Activated effector memory CD4-positive, alpha-beta T cell treated with Interleukin-2 at 50 U/mL for 16 hours (primary cell): ENCODE results near the gene NDUFA11.

Experiments used
- DNase-seq: peaks from one replicate; pipeline ENCODE4 v3.0.0-alpha.2; 2020

Gene NDUFA11

DNA sequence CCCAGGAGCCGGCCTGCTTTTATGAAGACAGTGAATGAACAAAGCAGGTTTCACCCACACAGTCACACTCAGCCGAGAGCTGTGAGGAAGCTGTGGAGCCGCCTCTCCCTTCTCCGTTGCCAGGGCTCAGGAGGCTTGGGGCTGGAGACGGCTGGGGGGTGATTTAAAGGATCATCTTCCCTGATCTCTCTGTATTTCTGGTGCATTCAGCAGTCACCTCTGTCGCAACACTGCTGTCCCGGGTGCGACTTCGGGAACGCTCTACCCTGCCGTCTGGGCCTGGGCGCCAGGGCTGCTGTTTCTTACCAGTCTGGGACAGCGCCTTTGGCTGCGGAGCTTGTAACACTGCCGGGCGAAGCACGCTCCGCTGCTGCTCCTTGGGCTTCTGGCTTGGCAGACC is 28.6 kb upstream of the NDUFA11 start:
- no peak for DNase-seq

DNA sequence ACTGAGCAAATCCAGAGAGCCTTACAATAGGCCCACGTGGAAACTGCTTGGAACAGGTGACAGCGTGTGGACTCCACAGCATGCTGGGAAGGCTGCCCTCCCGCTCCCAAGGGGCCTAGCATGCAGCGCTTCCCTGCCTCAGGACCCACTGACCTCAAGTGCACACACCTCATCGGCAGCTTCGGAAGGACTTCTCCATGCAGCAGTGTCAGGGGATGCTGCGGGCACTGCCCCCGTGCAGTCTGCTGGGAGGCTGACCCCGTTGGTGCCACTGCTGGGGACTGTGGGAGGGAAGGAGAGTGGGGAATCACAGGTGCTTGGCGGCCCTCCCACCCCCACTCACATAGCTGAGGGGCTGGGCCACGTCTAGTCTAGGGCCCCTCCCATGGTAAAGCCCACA is 27.7 kb upstream of the NDUFA11 start:
- DNase-seq: no peak

DNA sequence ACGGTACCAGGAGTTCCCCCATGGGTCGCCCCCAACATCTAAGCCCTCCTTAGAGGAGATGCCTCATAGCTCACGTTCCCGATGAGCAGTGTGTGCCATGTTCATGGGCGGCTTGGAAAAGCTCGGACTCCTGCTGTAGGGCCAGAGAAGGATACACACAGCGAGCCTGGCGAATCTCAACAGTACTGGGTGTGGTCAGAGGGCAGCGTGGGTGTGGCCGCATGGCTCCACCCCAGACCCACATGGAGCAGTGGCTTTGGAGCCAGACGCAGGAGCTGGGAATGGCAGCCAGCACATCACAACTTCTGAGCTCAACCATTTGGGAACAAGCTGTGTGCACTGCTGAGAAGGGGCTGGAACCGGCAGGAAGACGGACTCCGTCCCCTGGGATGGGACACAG is 26.0 kb upstream of the NDUFA11 start:
- DNase-seq: no peak

DNA sequence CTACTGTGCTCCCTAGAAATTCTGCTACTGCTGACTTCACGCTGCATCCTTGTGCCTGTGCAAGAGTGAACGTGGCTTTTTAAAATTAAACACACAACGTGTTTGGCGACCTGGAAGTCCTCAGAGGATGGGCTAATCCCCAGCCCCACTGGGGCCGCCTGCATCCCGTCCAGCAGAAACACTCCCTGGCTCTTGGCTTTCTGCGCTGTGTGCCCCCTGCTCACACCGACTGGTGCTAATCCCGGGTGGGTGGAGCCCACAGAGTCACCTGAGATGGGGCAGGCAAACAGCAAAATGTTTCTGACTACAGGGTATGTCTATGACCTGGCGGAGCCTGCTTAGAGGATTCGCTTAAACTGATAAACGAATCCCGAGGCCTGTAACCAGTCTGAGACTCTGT is 25.6 kb upstream of the NDUFA11 start:
- no peak for DNase-seq

DNA sequence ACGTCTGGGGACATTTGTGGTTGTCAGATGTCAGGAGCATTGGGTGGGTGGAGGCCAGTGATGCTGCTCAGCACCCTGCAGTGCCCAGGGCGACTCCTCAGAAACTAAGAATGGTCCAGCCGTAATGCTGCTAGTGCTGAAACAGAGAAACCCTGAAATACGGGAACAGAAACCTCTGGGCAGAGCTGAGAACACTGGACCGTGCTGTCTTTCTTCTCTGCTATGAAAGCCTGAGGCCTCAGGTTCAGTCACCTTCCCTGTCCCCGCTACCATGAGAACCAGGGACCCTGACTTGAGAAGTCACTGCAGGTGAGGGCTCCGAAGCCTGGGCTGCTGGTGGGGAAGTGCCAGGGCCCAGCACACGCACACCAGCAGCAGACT is 23.8 kb upstream of the NDUFA11 start:
- no peak for DNase-seq

DNA sequence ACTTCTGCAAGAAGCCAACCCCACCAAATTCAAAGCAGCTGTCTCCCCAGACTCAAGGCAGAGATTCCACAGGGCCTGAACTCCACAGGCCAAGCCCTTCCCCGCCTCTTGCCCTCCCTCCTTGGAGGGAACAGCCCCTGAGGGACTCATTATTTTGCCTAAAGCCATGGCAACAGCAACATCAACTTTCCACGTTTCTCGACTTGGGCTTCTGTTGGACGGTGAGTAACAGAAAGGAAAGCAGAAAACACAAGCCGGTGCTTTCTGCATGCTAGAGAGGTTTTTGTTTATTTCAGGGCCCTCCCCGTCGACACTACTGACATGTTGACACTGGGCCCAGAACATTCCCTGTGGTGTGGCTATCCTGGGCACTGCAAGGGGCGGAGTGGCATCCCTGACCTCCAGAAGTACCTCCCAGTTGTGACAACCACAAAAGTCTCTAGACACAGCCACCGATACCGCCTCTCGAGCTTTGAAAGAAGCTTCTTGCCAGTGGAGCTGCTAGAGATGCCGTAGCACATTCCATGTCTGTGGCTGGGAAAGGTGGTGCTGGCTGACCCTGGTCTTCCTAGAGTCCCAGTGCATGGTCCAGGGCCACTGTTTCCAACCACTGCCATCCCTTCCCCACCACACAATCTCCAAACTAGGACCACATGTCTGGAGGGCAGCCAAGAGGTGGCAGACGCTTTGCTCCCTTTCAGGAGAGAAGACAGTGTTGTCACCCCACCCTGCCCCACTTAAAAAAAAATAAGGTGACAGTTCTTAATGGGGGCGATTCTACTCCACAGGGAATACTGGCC is 23.3 kb upstream of the NDUFA11 start:
- no peak for DNase-seq

DNA sequence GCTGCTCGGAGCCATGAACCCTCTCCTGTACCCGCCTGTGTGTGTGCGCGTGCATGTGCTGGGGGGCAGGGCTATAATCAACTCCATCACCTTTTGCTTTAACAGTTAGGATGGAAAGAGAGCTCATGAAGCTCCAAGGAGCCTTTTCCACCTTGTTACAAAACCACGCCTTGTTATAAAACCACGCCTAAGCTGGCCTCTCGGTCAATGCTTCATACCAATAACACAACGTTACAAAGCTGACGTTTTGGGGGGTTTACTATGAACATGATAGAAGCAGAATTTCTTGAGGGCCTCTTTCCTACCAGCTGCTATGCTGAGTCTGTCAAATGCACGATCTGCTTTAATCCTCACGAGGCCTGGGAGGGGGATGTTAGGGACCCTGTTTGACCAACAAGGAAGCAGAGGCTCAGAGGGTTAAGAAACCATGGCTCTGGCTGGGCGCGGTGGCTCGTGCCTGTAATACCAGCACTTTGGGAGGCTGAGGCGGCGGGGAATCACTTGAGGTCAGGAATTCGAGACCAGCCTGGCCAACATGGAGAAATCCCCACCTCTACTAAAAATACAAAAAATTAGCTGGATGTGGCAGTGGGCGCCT is 22.3 kb upstream of the NDUFA11 start:
- DNase-seq: no peak

DNA sequence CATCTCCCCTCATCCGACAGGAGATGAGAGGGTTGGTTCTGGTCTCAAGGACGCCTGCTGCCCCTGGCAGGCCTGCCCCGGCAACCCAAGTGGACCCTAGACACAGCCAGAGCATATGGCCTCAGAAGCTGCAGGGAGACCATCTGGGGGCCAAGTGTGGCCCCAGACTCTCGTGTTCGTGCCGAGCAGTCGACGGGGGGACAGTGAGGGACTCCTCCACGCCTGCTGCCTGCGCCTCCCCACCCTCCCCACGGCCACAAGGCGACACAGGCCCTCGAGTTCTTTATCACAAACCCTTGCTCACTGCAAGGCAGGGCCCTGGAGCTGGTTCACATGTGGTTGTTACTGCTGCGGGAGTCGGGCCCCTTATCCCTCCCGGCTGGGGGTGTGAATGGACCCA is 19.8 kb upstream of the NDUFA11 start:
- no peak for DNase-seq

DNA sequence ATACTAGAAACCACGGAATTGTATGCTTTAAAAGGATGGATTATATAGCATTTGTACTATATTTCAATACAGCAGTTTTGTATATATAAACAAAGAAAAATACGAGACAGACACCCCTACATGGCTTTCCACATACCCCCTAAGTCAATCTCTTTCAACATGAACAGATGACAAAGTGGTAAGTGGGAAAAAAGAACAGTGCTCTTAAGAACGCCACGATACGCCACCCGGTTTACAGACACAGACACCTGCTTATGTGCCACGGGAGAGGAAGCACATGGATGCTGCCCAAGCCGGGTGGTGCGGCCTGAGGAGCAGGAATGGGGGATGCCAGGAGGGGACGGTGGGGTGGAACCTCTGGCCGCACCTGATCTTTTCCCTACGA is 18.6 kb upstream of the NDUFA11 start:
- DNase-seq: no peak

DNA sequence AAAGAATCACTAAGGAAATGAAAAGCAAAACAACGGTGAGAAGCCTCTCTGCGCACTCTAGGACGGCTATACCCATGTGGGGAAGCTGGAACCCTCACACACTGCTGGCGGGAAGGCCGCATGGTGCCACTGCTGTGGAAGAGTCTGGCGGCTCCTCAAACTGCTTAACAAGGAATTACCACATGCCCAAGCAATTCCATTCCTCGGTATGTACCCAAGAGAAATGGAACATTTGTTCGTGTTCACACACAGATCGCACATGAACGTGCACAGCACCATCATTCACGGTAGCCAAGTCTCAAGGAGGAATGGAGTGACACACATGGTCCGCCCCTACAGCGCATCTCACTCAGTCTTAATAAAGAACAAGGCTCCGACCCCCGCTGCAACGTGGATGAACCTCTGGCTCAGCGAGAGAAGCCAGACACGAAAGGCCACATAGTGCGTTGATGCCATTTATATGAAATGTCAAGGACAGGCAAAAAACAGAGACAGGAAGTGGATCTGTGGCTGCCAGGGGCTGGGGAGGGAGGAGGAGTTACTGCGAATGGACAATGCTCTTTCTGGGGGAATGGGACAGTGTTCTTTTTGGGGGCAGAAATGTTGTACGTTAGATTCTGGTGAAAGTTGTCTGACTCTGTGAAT is 18.0 kb upstream of the NDUFA11 start:
- no peak for DNase-seq

DNA sequence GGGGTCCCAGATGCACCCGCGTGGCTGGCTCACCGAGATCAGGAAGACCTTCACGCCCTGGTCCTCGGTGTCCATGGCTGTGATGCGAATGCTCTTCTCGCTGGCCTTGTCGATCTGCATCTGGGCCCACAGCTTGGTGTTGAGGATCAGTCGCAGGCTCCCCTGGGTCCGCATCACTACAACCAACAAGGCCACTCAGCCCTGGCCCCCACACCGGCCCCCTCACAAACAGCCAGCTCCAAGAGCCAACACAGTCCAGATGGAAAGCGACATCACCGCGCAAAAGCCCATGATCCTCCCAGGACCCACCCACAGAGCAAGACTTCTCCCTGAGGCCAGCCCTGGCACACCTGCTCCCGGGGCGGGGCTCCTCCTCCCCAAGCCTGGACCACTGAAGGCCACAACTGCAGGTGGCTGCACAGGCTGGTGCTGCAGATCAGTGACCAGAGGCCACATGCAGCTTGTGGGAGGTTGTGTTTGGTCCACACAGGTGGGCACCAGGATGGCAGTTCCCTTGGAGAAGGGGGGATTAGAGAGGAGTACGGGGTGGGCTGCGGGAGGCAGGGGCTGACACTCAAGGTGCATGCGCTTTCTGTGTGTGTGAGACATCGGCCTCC is 15.0 kb upstream of the NDUFA11 start:
- DNase-seq: no peak

DNA sequence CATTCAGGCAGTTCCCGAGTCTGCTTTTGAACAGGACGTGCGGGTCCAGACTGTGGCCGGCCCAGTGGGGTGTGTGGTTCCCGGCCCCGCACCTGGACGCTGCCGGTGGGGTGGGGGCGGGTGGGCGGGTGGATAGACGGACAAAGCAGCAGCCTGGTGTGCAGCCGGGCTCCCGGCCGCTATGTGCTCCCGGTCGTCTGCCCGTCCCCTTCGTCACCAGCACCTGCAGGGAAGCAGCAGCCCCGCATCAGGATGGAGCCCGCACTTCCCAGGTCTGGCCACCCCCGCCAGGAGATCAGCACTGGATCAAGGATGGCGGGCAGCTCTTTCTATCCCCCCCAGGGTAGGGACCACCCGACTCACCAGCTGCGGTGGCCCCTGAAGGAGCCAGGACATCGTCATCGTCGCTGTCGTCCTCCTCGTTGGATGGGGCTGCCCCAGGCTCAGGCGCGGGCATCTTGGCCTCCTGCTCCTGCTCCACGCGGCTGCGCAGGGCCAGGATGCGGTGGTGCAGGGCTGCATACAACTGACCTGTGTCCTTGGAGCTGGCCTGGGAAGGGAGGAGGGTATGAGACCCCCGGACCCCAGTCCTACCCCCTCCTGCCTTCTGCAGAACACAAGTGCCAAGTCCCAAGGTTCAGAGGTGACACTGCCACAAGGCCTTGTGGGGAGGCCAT is 14.0 kb upstream of the NDUFA11 start:
- no peak for DNase-seq

DNA sequence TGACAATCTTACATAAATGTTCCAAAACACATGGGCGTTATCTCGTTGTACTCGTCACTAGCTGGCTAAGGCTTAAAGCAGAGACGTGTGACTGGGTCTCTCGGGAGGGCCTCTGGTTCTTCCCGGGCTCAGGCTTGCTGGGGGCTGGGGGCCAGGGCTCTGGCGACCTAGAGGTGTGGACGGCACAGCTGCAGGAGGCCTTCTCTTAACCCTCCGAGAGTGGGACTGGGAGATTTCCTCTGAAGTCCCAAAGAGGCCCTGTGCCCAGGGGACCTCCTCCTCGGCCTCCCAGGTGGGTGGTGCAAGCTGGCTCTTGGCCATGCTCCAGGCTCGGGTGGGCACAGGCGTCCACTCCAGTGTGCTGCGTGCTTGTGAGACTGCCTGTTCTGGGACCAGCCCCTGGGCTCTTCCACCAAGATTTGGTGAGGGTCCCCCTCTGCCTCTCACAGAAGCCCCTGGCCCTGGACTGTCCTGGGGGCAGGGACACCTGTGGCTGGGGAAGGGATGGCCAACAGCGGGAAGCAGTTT is 12.7 kb upstream of the NDUFA11 start:
- no peak for DNase-seq

DNA sequence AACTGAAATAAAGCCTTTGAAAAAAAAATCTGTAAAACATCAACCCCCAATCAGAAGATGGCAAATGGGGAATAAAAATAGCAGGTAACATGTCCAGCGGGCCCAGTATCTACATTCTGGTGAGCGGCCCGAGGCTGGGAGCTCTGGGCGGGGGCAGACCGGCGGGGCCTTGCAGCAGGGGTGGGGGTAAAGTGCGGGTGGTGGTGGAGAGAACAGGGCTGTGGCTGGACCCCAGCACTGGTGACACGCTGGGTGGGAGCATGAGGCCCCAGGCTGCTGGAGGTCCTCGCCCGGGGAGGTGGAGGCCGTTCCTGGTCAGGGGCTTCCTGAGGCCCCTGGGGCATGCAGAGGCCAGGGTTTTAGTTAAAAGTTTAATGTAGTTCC is 12.2 kb upstream of the NDUFA11 start:
- DNase-seq: no peak

DNA sequence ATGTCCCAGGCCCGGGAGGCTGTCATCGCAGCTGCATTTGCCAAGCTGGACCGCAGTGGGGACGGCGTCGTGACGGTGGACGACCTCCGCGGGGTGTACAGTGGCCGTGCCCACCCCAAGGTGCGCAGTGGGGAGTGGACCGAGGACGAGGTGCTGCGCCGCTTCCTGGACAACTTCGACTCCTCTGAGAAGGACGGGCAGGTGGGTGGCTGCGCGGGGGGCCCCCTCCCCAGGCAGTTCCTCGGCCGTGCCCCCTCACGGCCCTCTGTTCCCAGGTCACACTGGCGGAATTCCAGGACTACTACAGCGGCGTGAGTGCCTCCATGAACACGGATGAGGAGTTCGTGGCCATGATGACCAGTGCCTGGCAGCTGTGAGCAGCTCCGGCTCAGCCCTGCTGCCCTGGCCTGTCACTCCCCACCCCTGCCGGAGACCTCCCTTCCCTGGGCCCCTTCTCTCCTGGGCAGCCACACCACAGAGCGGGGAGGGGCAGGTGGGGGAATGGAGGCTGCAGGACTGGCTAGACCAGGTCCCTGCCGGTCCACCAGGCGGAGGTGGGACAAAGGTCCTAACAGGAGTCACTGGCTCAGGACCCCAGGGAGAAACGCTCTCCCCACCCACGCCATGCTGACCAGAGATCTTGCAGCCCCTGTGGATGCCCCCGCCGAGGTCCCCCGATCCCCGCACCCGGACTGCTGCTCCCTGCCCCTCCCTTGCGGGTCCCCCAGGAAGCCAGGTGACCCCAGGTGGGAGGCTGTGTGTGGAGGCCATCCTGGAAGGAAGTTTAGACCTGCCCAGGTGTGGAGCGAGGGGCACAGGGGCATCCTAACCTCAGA is 11.6 kb upstream of the NDUFA11 start:
- DNase-seq: no peak

DNA sequence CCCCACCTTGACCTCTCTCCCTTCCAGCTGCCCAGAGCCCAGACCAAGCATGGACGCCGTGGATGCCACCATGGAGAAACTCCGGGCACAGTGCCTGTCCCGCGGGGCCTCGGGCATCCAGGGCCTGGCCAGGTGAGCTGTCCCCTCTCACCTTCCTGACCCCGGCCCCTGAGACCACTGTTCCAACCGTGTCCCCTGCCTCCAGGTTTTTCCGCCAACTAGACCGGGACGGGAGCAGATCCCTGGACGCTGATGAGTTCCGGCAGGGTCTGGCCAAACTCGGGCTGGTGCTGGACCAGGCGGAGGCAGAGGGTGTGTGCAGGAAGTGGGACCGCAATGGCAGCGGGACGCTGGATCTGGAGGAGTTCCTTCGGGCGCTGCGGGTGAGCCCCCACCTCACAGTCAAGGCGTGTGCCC is 10.8 kb upstream of the NDUFA11 start:
- DNase-seq: no peak

DNA sequence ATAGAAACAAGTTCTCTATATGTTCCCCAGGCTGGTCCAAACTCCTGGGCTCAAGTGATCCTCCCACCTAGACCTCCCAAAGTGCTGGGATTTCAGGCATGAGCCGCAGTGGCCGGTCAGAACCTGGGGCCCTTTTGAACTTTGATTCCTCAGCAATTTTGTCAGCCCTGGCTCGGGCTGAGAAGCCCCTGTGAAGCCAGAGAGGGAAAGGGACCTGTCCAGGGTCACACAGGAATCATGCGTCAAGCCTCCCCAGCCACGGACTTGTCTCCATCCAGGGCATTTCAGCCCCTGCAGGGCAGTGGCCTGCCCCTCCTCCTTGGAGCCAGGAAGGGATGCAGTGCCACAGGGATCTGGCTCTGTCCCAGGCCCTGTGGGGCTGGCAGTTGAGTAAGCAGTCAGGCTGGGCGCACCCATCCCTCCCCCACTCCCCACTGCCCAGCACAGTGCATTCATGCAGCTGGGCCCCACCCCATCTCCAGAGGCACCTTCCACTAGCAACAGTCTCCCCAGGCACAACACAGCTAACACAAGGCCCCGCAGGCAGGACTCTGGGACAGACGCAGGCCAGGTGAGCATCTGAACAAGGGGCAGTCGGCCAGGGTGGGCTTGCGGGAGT is 10.3 kb upstream of the NDUFA11 start, which contains the start of gene CAPS:
Gene CAPS (plus strand): TSS at position 516 of the 619 bp plus-strand sequence. CDS start 153 bp downstream, outside the sequence.
- no peak for DNase-seq

DNA sequence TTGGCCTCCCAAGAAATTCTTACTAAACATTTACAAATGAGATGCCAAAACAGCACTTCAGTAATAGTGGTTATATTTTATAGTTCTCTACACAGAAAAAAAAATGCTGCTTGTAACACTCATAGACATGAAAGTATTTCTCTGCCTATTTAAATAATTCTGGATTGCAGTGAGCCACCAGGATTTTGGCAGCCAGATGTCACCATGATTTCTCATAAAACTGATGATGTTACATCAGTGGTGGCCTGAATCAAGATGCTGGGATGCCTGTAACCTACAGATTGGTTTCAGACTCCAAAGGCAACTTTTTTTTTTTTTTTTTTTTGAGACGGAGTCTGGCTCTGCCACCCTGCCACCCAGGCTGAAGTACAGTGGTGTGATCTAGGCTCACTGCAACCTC is 7.8 kb upstream of the NDUFA11 start:
- no peak for DNase-seq

DNA sequence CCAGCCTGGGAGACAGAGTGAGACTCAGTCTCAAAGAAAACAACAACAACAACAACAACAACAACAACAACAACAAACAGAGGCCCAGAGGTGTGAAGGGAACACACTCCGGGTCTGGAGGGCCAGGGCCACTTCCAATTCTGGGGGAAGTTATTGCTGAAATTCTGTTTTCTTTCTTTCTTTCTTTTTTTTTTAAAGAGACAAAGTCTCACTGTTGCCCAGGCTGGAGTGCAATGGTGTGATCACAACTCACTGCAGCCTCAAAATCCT is 7.0 kb upstream of the NDUFA11 start:
- no peak for DNase-seq

DNA sequence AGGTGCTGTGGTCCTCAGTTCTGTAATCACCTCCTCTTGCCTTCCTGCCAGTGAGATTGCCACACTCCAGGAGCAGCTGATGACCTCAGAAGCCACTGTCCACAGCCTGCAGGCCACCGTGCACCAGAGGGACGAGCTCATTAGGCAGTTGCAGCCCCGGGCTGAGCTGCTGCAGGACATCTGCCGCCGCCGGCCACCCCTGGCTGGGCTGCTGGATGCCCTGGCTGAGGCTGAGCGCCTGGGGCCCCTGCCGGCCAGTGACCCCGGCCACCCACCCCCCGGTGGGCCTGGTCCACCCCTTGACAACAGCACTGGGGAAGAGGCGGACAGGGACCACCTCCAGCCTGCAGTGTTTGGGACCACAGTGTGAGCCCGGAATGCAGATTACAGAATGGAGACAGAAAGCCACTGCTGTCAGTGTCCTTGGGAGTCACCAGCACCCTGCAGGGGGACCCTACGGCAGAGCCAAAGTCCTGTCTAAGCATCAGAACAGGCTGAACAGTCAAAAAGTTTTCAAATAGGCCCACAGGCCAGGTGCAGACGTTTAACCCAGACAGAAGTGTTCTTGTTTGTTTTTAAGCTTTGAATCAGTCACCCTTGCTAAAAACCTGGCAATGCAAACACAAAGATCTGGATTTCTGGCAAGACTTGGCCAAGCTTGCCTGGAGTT is 5.3 kb upstream of the NDUFA11 start:
- DNase-seq: no peak

DNA sequence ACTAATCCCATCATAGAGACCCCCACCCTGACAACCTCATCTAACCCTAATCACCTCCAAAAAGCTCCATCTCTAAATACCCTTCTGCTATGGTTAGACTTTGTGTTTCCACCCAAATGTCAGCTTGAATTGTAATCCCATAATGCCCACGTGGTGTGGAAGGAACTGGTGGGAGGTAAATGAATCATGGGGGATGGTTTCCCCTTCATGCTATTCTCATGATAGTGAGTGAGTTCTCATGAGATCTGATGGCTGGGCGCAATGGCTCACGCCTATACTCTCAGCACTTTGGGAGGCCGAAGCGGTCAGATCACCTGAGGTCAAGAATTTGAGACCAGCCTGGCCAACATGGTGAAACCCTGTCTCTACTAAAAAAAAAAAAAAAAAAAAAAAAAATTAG is 3.7 kb upstream of the NDUFA11 start:
- DNase-seq: no peak
